HepG2 (cell line): ENCODE measurements around the gene YIPF3. TPM values are rescaled to one million over a fixed set of nuclear protein-coding genes. Genes with fewer than 3 reads are reported as not detected.
A peak's percentile ranks its signal among the peaks of the same experiment; 100 is the strongest.

Source experiments
- ARHGAP35 ChIP-seq: sonication (generic); formaldehyde crosslinking; IDR thresholded peaks from 2 replicates; pipeline ENCODE4 v1.9.0; 2022; ENCODE audit warnings: mild to moderate bottlenecking, inconsistent platforms, moderate library complexity, missing genetic modification reagents, borderline replicate concordance
- ARID4A ChIP-seq: sonication (generic); formaldehyde crosslinking; IDR thresholded peaks from 2 replicates; pipeline ENCODE4 v1.5.0; 2020; ENCODE audit warnings: mild to moderate bottlenecking, missing genetic modification reagents, borderline replicate concordance
- HINFP ChIP-seq: sonication (generic); formaldehyde crosslinking; IDR thresholded peaks from 2 replicates; pipeline ENCODE4 v1.4.0; 2020; ENCODE audit warnings: low read depth, mild to moderate bottlenecking, missing genetic modification reagents
- MAFG ChIP-seq: sonication (generic); formaldehyde crosslinking; IDR thresholded peaks from 2 replicates; pipeline ENCODE4 v1.5.1; 2020; ENCODE audit warnings: mild to moderate bottlenecking, missing genetic modification reagents
- MEIS1 ChIP-seq: sonication (generic); formaldehyde crosslinking; IDR thresholded peaks from 2 replicates; pipeline ENCODE4 v1.9.0; 2021; ENCODE audit warnings: mild to moderate bottlenecking, missing genetic modification reagents, moderate library complexity, borderline replicate concordance
- RELA ChIP-seq: sonication (generic); formaldehyde crosslinking; IDR thresholded peaks from 2 replicates; pipeline ENCODE4 v1.4.0; 2020; ENCODE audit warnings: missing genetic modification reagents
- SOX6 ChIP-seq, 2 experiments: fragments of 450-650 bp in 1 of 2; sonication (generic) in 1 of 2; formaldehyde crosslinking in 1 of 2; IDR thresholded peaks; 2 replicates each; pipeline versions ENCODE4 v1.4.0 to v1.6.1; 2017 to 2020; ENCODE audit warnings: antibody characterized with exemption in 1 of 2, mild to moderate bottlenecking in 1 of 2, missing genetic modification reagents in 1 of 2
- SP4 ChIP-seq: sonication (generic); formaldehyde crosslinking; IDR thresholded peaks from 2 replicates; pipeline ENCODE4 v1.8.1; 2023; ENCODE audit warnings: mild to moderate bottlenecking, missing genetic modification reagents
- TEAD3 ChIP-seq: optimal IDR thresholded peaks from 2 replicates; pipeline ENCODE3; 2016; ENCODE audit warnings: borderline replicate concordance
- ZFP36 ChIP-seq: fragments of 150-350 bp; IDR thresholded peaks from 2 replicates; pipeline ENCODE4 v1.6.1; 2018; ENCODE audit warnings: borderline replicate concordance, low read length, low read depth; ENCODE audit not compliant: partially characterized antibody
- ZNF33A ChIP-seq: sonication (generic); formaldehyde crosslinking; IDR thresholded peaks from 2 replicates; pipeline ENCODE4 v1.5.1; 2020; ENCODE audit warnings: missing genetic modification reagents, mild to moderate bottlenecking, moderate library complexity, borderline replicate concordance
- ZNF546 ChIP-seq: sonication (generic); formaldehyde crosslinking; conservative IDR thresholded peaks from 2 replicates; pipeline ENCODE4 v1.8.1; 2023; ENCODE audit warnings: mild to moderate bottlenecking, missing genetic modification reagents
- ZNF589 ChIP-seq: sonication (generic); formaldehyde crosslinking; conservative IDR thresholded peaks from 2 replicates; pipeline ENCODE4 v1.8.0; 2022; ENCODE audit warnings: mild to moderate bottlenecking, moderate library complexity, missing genetic modification reagents
- ZNF614 ChIP-seq: IDR thresholded peaks from 2 replicates; pipeline ENCODE4 v1.6.1; 2018; ENCODE audit warnings: missing biosample characterization, missing genetic modification reagents, inconsistent platforms, borderline replicate concordance
- ZSCAN30 ChIP-seq: sonication (generic); formaldehyde crosslinking; IDR thresholded peaks from 2 replicates; pipeline ENCODE4 v1.5.0; 2020; ENCODE audit warnings: mild to moderate bottlenecking, missing genetic modification reagents
- polyA plus RNA-seq, 8 experiments: library from polyadenylated mRNA; depleted of rRNA in 3 of 8; stranded (reverse) in 7 of 8; unstranded in 1 of 8; fragments of >200 nt; fragmentation: Illumina TruSeq in 4 of 8; extraction: Trizol in 4 of 8; gene quantifications; 2 replicates each; pipeline versions ENCODE4 v1.2.1 to v1.2.3, GENCODE V29; 2011 to 2016; ENCODE audit warnings: low read depth in 4 of 8, missing spikeins in 1 of 8, mixed read lengths in 1 of 8; ENCODE audit not compliant: insufficient read depth in 1 of 8
- total RNA-seq, 5 experiments: library from RNA; depleted of rRNA; stranded (reverse); fragments of >200 nt; fragmentation: Illumina TruSeq; extraction: Trizol; gene quantifications; 2 replicates each; pipeline ENCODE4 v1.2.3, GENCODE V29; 2016; ENCODE audit warnings: low read depth in 1 of 5
- TF ChIP-seq, protein P1 (sequence below): sonication (generic); formaldehyde crosslinking; IDR thresholded peaks from 2 replicates; pipeline ENCODE4 v1.5.1; 2020; ENCODE audit warnings: mild to moderate bottlenecking, moderate library complexity, missing genetic modification reagents
- TF ChIP-seq, protein P2 (sequence below): sonication (generic); formaldehyde crosslinking; IDR thresholded peaks from 2 replicates; pipeline ENCODE4 v1.8.1; 2023; ENCODE audit warnings: missing genetic modification reagents, mild to moderate bottlenecking, borderline replicate concordance
- TF ChIP-seq, protein P3 (sequence below): sonication (generic); formaldehyde crosslinking; IDR thresholded peaks from 2 replicates; pipeline ENCODE4 v1.4.0; 2020; ENCODE audit warnings: missing genetic modification reagents

Gene YIPF3
- total and polyA plus RNA-seq, 2 of the 13 experiments (the other 11 are each of a cell fraction or from before 2014, with no cell fraction given) = 107 to 206 TPM

DNA sequence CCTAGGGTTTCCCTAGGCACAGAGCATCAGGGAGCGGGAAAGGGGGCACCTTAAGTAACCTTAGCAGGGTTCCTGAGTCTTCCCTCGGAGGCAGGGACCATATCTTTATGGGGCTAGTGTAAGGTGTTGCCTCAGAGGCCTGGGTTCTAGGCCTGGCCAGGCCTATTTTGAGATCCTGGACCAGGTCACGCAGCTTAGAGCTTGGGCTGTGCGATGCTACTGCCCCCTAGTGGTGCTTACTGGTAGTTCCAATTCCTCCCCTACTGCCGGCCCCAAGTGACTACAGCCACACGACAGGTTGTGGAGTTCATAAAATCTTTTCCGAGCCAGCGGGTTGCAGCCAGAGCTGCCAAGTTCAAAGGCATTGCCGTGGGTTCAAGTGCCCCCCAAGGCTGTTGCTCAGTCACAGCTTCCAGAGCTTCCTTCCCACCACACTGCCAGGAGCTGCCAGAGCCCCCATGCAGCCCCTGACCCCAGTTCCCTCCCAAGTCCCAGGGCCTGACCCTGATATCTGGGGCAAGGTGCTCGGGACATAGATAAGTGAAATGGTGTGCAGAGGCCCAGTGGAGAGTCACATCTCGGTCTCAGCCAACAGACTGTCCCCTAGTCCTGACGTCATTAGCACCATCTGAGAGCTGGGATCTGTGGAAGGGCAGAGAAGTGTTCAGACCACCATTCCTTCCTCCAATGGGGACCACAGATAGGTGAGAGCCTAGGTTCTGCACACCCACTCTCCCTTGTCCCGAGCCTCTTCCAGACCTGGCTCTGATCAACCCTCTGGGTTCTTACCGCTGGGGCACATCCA lies 9.9 kb downstream of the YIPF3 start (continued):
- no peak for TF ChIP-seq HINFP (CRISPR knock-in tag)
- no peak for TF ChIP-seq RELA (CRISPR knock-in tag)
- no peak for TF ChIP-seq ZNF614 (CRISPR knock-in tag)
- TF ChIP-seq ZNF589 = no peak
- no peak for TF ChIP-seq ZNF33A (CRISPR knock-in tag)
- TF ChIP-seq ZFP36 = no peak
- TF ChIP-seq ZSCAN30 (CRISPR knock-in tag) = no peak
- no peak for TF ChIP-seq SP4 (CRISPR knock-in tag)
- TF ChIP-seq ZNF546 (CRISPR knock-in tag) = no peak
- TF ChIP-seq, protein P1, sequence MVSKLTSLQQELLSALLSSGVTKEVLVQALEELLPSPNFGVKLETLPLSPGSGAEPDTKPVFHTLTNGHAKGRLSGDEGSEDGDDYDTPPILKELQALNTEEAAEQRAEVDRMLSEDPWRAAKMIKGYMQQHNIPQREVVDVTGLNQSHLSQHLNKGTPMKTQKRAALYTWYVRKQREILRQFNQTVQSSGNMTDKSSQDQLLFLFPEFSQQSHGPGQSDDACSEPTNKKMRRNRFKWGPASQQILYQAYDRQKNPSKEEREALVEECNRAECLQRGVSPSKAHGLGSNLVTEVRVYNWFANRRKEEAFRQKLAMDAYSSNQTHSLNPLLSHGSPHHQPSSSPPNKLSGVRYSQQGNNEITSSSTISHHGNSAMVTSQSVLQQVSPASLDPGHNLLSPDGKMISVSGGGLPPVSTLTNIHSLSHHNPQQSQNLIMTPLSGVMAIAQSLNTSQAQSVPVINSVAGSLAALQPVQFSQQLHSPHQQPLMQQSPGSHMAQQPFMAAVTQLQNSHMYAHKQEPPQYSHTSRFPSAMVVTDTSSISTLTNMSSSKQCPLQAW (CRISPR knock-in tag) = peak; percentile 63; the same call in 1 of the 2 replicates
- TF ChIP-seq, protein P2, sequence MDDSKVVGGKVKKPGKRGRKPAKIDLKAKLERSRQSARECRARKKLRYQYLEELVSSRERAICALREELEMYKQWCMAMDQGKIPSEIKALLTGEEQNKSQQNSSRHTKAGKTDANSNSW (CRISPR knock-in tag) = no peak
- TF ChIP-seq, protein P3, sequence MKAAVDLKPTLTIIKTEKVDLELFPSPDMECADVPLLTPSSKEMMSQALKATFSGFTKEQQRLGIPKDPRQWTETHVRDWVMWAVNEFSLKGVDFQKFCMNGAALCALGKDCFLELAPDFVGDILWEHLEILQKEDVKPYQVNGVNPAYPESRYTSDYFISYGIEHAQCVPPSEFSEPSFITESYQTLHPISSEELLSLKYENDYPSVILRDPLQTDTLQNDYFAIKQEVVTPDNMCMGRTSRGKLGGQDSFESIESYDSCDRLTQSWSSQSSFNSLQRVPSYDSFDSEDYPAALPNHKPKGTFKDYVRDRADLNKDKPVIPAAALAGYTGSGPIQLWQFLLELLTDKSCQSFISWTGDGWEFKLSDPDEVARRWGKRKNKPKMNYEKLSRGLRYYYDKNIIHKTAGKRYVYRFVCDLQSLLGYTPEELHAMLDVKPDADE = no peak
- TF ChIP-seq MAFG (CRISPR knock-in tag) = no peak
- peak; percentile 18 for TF ChIP-seq TEAD3 (CRISPR knock-in tag)
- 0 out of 2 replicates have a peak, but pooled peaks have one; percentile 18 for TF ChIP-seq ARHGAP35 (CRISPR knock-in tag)
- TF ChIP-seq SOX6 (IDR thresholded peaks at IDR 0.05) = no peak
- peak; percentile 59 for TF ChIP-seq SOX6 (CRISPR knock-in tag; IDR thresholded peaks at IDR 0.05)
- no peak for TF ChIP-seq MEIS1 (CRISPR knock-in tag)
- TF ChIP-seq ARID4A (CRISPR knock-in tag) = peak; percentile 63; the same call in 1 of the 2 replicates
